Measurements from ENCODE around the gene FGGY.

The FGGY gene

GRCh38 chr1:59701376-59701775 lies 404.5 kb downstream of the FGGY start:
- no peak for TF ChIP-seq CTCF (IDR thresholded peaks at IDR 0.05; ENCODE audit: low read depth, low read length, missing control alignments)
- no peak for DNase-seq (ENCODE audit: low read depth)
- H3K4me3 ChIP-seq (ENCODE audit: low read depth, low read length) = no peak overlapping the region

- H3K4me3 ChIP-seq (ENCODE audit: low read depth, low read length) = no peak overlapping the region
- no peak for TF ChIP-seq CTCF (IDR thresholded peaks at IDR 0.05; ENCODE audit: low read depth, low read length, missing control alignments)
- DNase-seq (ENCODE audit: low read depth) = no peak
Observed at GRCh38 chr1:59703226-59703917, 406.5 kb downstream of the FGGY start.

- no peak for DNase-seq (ENCODE audit: low read depth)
- no peak for TF ChIP-seq CTCF (IDR thresholded peaks at IDR 0.05; ENCODE audit: low read depth, low read length, missing control alignments)
- H3K4me3 ChIP-seq (ENCODE audit: low read depth, low read length) = no peak overlapping the region
Observed at GRCh38 chr1:59703918-59704378, 407.1 kb downstream of the FGGY start.

GRCh38 chr1:59704716-59705115 lies 407.8 kb downstream of the FGGY start:
- TF ChIP-seq CTCF (IDR thresholded peaks at IDR 0.05; ENCODE audit: low read depth, low read length, missing control alignments) = no peak
- H3K4me3 ChIP-seq (ENCODE audit: low read depth, low read length) = no peak overlapping the region
- no peak for DNase-seq (ENCODE audit: low read depth)

- H3K4me3 ChIP-seq (ENCODE audit: low read depth, low read length) = no peak overlapping the region
- no peak for DNase-seq (ENCODE audit: low read depth)
- TF ChIP-seq CTCF (IDR thresholded peaks at IDR 0.05; ENCODE audit: low read depth, low read length, missing control alignments) = no peak
Observed at GRCh38 chr1:59705466-59706302, 408.8 kb downstream of the FGGY start.

GRCh38 chr1:59706303-59706599 lies 409.4 kb downstream of the FGGY start:
- TF ChIP-seq CTCF (IDR thresholded peaks at IDR 0.05; ENCODE audit: low read depth, low read length, missing control alignments) = no peak
- no peak for DNase-seq (ENCODE audit: low read depth)
- H3K4me3 ChIP-seq (ENCODE audit: low read depth, low read length) = no peak overlapping the region
